HG03196 (cell line): ENCODE data around the gene SLF1.

Source experiments
- ATAC-seq: cut with Tn5 transposase; IDR thresholded peaks from one replicate; pipeline ENCODE4 v1.9.1; 2021; ENCODE audit not compliant: unreplicated experiment

Gene SLF1

DNA sequence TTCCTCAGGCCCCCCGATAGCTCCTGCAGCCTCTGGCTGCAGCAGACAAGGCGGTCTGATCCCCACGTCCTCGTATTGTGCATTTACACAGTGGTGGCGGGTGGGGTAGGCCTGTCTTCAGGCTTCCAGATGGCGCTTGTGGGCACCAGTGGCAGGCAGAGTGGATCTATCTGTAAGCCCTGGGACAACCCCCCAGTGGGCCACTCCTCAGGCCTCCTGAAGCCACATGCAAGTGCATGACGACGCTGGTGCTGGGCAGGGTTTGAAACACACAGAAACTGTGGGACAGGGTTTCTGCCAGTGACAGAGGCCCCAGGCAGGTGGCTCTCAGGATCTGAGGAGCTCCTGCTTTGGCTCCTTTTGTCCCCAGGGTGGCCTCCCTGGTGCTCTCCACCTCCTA lies 42.0 kb downstream of the SLF1 start:
- ATAC-seq, result no peak

DNA sequence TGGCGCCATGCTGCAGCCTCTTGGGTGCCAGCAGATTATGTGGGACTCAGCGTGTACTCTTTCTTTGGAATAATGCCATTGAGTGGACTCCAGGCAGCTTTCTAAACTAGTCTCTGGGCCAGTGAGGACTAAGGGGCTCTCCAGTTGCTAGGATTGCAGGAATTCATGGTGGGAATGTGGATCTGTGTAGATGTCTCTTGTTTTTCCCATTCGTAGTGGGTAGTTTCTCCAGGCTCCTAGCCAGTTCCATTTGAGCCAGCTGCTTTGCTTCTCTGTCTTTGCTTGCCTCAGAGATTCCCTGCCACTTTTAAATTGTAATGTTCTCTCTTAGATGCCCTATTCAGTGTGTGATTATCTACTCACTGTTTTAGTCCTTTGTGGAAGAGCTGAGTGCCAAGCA lies 42.6 kb downstream of the SLF1 start:
- ATAC-seq, result no peak

DNA sequence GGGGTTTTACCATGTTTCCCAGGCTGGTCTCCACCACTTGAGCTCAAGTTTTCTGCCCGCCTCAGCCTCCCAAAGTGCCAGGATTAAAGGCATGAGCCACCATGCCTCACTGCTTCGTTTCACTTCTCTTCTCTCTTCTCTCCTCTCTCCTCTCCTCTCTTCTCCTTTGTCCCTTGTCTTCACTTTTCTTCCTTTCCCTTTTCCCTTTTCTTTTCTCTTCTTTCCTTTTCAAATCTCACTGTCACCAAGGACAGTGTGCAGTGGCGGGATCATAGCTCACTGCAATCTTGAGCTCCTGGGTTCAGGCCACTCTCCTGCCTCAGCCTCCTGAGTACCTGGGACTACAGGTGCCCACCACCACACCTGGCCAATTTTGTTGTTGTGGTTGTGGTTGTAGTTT lies 49.5 kb downstream of the SLF1 start:
- ATAC-seq, result no peak

DNA sequence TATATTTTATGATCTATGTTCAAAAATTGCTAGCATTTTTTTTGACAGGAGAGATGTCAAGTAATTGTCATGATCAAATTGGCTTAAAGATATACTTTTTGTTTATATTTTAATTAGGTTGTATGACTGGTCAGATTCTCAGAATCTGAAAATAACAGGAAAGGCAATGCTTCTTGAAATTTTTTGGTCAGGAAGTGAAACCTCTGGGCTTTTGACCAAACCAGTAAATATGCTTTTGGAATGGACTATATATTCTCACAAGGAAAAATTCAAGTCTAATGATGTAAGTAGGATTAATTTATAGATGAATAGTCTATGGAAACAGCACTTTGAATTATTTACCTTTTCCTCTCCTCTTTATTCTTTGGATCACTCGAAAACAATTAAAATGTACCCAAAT lies 52.3 kb downstream of the SLF1 start:
- no peak for ATAC-seq

DNA sequence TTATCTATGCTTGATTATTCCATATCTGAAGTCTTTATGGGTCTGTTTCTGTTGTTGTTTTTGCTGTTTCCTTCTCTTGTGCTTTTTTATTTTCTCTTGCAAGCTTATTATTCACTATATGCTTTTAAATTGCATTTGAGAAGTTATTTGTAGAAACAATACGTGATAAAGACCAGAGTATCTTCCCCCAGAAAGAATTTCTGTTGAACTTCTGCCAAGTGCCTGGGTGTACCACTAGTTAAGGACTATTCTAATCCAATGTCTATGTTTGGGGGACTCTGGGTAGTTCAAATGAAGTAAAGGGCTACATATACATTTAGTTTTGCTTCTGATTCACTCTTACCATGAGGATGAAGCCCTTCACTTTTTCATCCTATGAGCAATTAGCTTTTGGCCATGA lies 54.3 kb downstream of the SLF1 start:
- ATAC-seq, result no peak

DNA sequence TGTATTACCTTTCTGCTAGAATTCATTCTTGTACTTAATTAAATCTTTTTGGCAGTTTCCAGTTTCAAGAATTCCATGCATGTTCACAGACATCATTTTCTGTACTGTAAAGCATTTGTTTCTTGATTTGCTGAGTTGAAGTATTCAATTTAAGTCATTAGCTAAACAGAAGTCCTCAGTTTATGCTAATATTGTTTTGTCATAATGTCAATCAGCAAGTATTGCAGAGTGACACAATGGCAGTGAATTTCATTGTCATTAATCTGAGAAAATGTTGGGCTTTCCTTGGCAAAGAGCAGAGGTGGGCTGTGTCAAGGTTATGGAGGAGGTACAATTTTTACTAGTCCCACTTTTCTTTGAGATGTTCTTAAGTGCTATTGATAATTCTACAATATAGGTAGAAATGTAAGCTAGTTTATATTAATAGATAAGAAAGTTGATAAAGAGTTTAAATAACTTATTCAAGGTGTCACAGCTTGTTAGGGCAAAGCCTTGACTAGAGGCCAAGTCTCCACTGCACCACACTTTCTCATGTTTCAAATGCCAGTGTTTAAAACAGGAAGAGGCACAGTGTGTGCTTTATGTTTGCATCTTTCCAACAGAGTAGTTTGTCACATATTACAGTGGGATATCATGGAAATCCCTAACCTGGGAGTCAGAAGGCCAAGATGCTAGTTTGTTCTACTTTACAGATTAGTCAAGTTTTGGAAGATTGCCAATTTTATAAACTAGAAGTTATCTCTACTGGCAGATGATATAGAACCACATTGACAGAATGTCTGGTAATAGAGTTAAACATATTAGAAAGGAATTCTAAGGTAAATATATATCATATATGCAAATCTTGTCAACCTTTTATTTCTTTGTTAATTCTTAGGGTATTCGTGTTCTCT lies 56.3 kb downstream of the SLF1 start:
- no peak for ATAC-seq

DNA sequence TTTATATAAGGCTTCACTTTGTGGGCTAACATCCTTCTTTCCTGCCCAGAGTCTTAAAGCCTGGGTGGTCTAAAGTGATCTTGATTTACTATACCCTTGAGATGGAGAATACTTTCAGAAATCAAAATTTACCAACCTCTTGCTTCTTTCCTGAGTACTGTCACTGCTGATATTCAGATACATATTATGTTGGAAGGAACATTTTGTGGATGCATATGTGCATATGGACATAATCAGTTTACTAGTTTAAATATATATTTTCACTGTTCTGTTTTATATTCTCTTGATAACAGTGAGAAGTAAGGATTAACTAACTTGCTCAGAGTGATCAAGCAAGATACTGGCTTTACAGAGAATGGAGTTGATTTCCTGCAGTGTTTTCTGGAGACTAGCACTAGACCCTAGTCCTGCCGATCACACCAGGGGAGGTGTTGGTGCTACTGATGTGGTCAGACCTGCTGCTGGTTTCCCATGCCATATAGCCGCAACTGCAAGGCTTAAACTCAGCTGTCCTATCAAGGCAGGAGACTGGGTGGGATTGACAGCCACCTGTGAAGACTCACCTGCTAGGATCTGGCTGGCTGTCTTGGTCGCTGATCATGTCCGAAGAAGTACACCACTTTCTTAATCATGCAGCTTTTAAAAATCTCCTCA lies 57.6 kb downstream of the SLF1 start:
- no peak for ATAC-seq

DNA sequence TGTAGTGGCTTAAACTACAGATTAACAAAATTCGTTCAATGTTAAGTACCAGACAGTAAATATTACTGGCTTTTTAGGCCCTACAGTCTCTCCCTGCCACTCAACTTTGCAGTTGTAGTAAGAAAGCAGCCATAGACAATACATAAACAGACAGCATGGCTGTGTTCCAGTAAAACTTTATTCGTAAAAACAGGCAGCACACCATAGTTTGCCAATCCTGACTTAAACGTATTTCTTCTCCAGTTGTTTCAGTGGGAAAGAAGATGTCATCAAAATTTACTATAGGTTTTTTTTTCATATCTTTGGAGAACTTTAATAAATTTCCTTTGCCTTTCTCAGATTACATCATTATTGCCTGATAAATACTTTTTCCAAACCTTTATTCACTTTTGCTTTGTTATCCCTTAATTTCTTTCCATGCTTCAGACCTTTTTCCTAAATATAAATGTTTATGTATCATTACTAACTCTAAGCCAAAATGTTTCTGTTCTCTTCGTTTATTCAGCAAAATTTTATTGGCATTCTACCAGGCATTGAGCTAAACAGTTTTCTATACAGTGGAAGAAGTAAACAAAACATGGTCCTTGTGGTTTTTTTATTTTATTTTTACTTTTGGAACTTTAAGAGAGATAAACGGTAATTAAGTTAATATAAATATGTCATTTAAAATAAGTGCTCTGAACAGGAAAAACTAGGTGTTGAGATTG lies 64.5 kb downstream of the SLF1 start:
- ATAC-seq, result no peak

DNA sequence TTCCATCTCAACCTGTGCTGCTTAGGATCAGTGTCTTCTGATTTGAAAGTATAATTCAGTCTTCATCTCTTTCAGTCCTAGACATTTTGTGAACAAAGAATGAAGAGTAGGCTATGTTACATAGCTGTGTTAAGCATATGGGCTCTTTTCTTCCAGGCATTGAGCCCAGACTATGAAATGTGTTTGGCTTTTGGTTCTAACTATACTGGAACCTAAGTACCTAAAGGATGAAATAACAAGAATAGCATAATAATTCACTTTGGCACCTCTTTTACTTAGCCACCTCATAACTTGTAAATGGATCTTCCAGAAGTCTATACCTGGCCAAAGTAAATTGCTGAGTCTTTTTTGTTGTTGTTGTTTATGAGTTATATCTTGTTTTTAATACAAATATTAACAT lies 71.4 kb downstream of the SLF1 start:
- no peak for ATAC-seq

DNA sequence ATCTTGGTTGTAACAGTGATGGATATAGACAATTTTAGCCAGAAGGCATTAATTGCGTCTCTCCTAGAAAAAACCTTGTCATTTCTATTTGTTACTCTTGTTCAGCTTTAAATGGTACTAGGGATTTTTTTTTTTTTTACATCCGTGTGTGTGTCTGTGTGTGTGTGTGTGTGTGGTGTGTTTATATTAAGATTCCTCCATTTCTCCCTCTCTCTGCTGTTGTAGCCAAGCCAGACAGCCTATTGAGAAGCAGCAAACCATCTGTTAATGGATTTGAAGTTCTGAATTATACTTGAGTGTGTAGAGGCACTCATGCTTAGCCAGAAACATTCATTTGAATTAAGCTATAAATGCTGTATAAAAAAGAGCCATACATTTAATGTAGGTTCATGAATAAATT lies 72.3 kb downstream of the SLF1 start:
- ATAC-seq, result no peak

DNA sequence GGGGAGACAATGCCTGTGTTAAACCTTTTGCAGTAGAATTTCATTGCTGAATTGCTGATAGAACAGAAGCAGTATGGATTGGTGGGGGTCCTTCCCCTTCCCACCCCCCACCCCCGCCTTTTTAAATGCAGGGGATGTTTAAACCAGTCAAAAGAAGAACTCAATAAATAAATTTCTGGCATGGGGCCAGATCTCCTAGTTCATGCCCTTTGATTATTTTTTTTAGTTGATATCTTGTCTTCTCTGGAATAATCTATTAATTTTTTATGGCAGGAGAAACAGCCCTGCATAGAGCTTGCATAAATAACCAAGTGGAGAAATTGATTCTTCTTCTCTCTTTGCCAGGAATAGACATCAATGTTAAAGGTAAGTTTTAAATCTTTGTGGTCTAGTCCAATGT lies 72.8 kb downstream of the SLF1 start:
- no peak for ATAC-seq

DNA sequence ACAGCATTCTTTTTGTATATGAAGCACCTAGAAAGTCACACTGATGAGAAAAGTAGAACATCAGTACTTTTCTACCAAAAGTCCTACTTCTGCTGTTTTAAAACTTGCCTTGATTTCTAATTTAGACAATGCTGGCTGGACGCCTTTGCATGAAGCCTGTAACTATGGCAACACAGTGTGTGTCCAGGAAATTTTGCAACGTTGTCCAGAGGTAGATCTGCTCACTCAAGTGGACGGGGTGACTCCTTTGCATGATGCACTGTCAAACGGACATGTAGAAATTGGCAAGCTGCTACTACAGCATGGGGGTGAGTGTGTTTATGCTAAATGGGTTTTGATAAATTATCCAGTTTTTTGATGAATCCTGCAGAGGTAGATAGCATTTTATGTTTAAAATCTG lies 73.5 kb downstream of the SLF1 start:
- ATAC-seq, result no peak

DNA sequence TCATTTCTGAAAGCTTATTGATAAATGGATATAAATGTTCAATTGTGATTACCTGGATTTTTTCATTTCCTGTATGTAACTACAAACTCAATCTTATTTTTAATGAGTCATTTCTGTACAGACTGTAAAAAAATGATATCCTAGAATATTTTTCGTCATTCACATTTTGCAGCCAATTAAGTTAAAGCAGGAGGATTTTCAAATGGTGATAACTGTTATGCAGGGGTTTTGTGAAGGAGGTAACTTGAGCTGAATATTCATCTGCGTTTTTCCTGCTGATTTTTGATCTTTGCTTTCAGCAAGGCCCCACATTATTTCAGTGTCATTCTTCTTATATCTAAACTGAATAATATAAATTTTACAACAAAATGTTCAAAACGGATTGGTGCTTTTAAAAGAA lies 74.1 kb downstream of the SLF1 start:
- no peak for ATAC-seq

DNA sequence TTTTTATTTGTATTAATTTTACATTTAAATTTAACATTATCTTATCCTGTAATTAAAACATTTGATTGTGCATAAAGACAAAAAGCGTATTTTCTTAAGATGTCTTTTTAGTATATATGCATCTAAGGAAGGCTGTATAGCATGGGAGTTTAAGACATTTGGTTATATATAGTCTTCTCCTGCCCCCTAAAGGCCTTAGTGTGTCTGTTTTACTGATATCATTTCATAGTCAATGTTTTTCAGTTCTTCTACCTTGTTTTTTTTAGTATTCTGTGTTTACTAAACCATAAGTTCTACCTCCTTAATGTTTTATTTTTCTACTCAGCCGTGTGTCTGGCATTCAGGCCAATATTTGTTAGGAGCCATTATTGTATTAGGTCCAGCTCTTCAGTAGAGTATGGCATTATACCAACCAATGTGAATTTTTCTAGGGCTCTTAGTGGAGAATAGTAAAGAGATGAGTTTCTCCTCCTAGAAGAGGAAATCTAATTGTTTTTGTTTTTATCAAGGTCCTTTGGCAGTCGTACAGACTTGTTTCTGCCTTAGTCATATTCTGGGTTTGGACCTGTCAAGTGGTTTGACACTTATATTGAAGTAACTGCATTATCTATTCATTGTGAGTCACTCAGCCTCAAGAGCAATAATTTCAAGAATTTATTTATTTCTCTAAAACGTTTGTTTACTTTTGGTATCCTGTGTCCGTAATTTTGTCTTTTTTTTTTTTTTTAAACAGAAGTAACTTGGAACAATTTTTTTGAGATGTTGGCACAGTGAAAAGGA lies 74.8 kb downstream of the SLF1 start:
- ATAC-seq, result peak; percentile 74

DNA sequence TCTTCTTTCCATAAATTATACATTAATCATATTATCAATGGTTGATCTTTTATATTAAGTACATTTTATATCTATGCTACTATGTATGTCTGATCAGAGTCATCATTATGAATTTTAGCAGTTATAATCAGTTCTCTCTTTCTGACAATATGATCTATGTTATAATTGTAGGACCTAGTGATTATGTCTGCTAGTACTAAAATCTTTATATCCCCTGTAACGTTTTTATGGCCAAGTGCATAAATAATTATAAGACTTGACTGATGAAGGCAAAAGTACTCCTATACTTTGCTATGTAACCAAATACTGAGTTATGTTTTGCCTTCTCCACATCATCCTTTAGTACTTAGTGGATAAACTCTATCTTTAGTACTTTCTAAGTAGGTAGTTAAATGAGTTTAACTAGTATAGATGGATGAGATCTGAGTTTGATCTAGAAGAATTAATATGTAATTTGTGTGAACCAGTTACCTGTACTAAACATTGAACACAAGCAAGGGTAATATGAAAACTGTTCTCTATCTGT lies 75.4 kb downstream of the SLF1 start:
- ATAC-seq, result no peak

DNA sequence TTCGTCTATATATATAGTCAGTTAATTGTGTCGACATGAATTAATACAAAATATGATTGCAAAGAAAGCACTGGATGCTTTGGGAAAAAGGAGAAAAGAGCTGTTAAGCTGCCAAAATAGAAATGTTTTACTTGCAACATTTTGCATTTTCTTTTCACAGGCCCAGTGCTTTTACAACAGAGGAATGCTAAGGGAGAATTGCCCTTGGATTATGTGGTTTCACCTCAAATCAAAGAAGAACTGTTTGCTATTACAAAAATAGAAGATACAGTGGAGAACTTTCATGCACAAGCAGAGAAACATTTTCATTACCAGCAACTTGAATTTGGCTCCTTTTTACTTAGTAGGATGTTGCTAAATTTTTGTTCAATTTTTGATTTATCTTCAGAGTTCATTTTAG lies 76.2 kb downstream of the SLF1 start:
- no peak for ATAC-seq

DNA sequence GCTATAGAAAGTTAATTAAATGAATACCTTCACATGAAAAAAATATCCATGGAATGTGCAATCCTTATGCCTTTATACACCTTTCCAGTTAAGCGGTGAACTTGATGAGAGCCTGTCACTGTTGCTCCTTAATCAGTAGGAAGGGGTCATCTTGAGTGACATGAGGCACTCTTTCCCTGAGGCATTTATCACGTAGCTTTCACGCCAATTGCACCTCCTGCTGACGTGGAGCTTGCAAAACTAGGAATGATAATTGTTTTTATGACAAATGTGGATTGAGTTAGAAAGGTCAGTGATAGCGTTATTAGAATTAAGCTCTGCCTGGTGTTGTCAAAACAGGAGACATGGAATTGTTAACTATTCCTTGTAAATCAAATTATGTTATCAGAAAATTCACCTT lies 79.7 kb downstream of the SLF1 start:
- ATAC-seq, result no peak

DNA sequence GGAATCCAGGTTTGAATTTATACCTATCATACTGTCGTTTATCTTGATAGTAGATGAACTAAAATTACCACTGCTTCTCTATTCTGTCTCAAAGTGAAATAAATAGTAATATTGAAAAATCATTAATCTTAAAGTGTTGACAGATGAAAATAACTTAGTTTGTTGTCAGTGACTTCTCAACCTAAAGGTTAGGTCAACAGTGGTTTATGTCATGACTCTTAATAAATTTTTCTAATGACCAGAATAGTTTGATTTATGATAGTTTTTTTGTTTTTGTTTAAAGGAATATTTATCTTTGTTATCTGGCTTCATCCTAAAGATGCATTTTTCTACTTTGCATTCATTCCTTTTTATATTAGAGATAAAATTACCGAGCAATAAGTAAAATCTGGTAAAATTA lies 81.1 kb downstream of the SLF1 start:
- no peak for ATAC-seq

DNA sequence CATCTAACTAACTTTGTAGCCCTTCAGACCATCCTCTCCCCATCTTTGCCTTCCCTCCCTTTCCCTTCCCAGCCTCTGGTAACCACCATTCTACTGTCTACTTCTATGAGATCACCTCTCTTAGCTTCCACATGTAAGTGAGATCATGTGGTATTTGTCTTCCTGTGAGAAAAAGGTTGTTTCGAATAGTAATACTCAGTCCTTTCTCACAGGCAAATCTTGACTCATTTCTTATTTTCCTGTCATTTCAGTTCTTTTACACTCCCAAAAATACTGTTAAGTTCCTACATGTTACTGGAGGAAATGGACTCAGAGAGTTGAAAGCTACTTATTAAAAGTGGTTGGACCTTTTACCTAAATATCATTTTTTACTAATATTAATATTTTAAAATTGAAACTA lies 82.1 kb downstream of the SLF1 start:
- ATAC-seq, result peak; percentile 74

DNA sequence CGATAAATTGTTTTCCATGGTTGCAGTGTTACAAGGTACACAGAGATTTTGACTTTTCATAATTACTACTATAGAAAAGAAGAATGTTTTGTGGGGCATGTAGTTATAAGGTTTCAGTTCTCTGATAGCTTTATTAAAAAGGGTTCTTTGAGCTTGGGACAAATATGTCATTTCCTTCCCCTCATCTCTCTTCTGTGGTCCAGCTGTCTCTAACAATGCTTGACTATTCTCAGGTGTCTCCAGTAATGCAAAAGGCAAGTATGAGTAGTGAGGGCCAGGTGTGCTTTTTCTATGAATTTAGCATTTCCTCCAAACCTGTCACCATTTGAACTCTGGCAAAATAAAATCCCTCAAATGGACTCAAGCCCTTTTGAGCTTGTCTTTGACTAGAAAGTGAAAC lies 84.3 kb downstream of the SLF1 start:
- ATAC-seq, result peak; percentile 58

DNA sequence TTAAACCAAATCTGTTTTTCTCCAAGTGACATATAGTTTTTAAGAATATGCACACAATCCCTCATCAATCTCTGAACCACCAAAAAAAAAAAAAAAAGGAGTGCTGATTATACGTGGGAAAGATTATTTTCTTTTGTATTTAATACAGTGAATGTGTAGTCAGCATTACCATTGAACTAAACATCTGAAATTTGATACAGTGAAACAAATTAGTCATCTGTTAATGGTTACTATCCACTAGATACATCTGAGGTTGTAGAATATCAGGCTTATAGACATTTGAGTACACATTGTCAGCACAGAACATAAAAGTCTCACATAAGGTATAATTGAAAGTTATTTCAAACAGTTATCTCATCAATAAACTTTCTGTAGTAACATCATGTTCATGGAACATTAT lies 87.0 kb downstream of the SLF1 start:
- ATAC-seq, result no peak
